ENCODE data around the gene KRTAP10-4. TPM values are rescaled to one million over a fixed set of nuclear protein-coding genes. Genes with fewer than 3 reads are reported as not detected.

KRTAP10-4 gene
- total and polyA plus RNA-seq, 3 donors from 2014 or later, result 0.24 TPM; not detected in 2

- Histone ChIP-seq H3K4me3 (no peak overlapping the region), H3K27me3 (no peaks in the 10 kb centered on the region), H3K4me1 (no peaks in the 10 kb centered on the region), H3K36me3 (ENCODE audit: low read depth, missing control alignments) (no peaks in the 10 kb centered on the region), H3K9me3 (no peaks in the 10 kb centered on the region), H3K27ac (no peak overlapping the region)
- intact Hi-C loops (cut with DNase I; ENCODE audit: low total_unique reads), result no loop called here
- TF ChIP-seq CTCF (IDR thresholded peaks at IDR 0.05) (no peak), POLR2A (IDR thresholded peaks at IDR 0.05) (no peak)
- no peak for DNase-seq
- WGBS, 2 donors, result 77 to 80% methylated on average over 8 to 20 of the region's 20 CpGs
Measured at GRCh38 chr21:44614161-44614631, 40.7 kb downstream of the KRTAP10-4 start.

- Histone ChIP-seq H3K4me1 (no peaks in the 10 kb centered on the region), H3K4me3 (no peak overlapping the region), H3K27me3 (no peaks in the 10 kb centered on the region), H3K27ac (no peak overlapping the region), H3K36me3 (ENCODE audit: low read depth, missing control alignments) (no peaks in the 10 kb centered on the region), H3K9me3 (no peaks in the 10 kb centered on the region)
- 60 to 76% methylated on average over 24 to 28 of the region's 28 CpGs for WGBS, 2 donors
- TF ChIP-seq CTCF (IDR thresholded peaks at IDR 0.05), result no peak
- TF ChIP-seq POLR2A (IDR thresholded peaks at IDR 0.05), result no peak
- no peak for DNase-seq
- intact Hi-C loops (cut with DNase I; ENCODE audit: low total_unique reads), result no loop called here
Measured at GRCh38 chr21:44614961-44615391, 41.4 kb downstream of the KRTAP10-4 start.

GRCh38 chr21:44615466-44615865 is 41.9 kb downstream of the KRTAP10-4 start:
- Histone ChIP-seq H3K9me3 (no peaks in the 10 kb centered on the region), H3K4me3 (no peak overlapping the region), H3K27ac (no peak overlapping the region), H3K36me3 (ENCODE audit: low read depth, missing control alignments) (no peaks in the 10 kb centered on the region), H3K27me3 (no peaks in the 10 kb centered on the region), H3K4me1 (no peaks in the 10 kb centered on the region)
- WGBS, 2 donors, result 66 to 71% methylated on average over 8 of the region's 8 CpGs
- intact Hi-C loops (cut with DNase I; ENCODE audit: low total_unique reads), result no loop called here
- no peak for TF ChIP-seq POLR2A (IDR thresholded peaks at IDR 0.05)
- no peak for TF ChIP-seq CTCF (IDR thresholded peaks at IDR 0.05)
- DNase-seq, result no peak

GRCh38 chr21:44615911-44616590 is 42.5 kb downstream of the KRTAP10-4 start:
- intact Hi-C loops (cut with DNase I; ENCODE audit: low total_unique reads), result no loop called here
- Histone ChIP-seq H3K9me3 (no peaks in the 10 kb centered on the region), H3K4me1 (no peaks in the 10 kb centered on the region), H3K36me3 (ENCODE audit: low read depth, missing control alignments) (no peaks in the 10 kb centered on the region), H3K4me3 (no peak overlapping the region), H3K27me3 (no peaks in the 10 kb centered on the region), H3K27ac (no peak overlapping the region)
- TF ChIP-seq CTCF (IDR thresholded peaks at IDR 0.05), result no peak
- TF ChIP-seq POLR2A (IDR thresholded peaks at IDR 0.05), result no peak
- DNase-seq, result no peak
- WGBS, 2 donors, result 58 to 85% methylated on average over 7 to 16 of the region's 17 CpGs

- intact Hi-C loops (cut with DNase I; ENCODE audit: low total_unique reads), result no loop called here
Measured at GRCh38 chr21:44616591-44616926, 43.0 kb downstream of the KRTAP10-4 start.

More at GRCh38 chr21:44616591-44616926, 43.0 kb downstream of the KRTAP10-4 start:
- Histone ChIP-seq H3K9me3 (no peaks in the 10 kb centered on the region), H3K27ac (no peak overlapping the region), H3K4me3 (no peak overlapping the region), H3K36me3 (ENCODE audit: low read depth, missing control alignments) (no peaks in the 10 kb centered on the region), H3K27me3 (no peaks in the 10 kb centered on the region), H3K4me1 (no peaks in the 10 kb centered on the region)
- DNase-seq, result no peak
- WGBS, 2 donors, result 82 to 91% methylated on average over 15 to 16 of the region's 16 CpGs
- TF ChIP-seq POLR2A (IDR thresholded peaks at IDR 0.05) (no peak), CTCF (IDR thresholded peaks at IDR 0.05) (no peak)
